ENCODE measurements around the gene STK32B.

DNA sequence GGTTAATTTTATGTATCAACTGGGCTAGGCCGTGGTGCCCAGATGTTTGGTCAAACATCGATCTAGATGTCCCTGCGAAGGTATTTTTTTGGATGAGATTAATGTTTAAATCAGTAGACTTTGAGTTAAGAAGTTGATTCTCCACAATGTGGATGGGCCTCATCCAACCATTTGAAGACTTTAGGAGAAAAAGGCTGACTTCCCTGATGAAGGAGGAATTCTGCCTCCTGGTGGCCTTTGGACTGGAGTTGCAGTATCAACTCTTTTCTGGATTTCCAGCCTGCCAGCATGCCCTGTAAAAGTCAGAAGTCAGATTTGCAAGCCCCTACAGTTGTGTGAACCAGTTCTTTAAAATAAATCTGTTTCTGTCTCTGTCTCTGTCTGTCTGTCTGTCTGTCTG is 91.4 kb downstream of the STK32B start:
- TF ChIP-seq, protein P1, sequence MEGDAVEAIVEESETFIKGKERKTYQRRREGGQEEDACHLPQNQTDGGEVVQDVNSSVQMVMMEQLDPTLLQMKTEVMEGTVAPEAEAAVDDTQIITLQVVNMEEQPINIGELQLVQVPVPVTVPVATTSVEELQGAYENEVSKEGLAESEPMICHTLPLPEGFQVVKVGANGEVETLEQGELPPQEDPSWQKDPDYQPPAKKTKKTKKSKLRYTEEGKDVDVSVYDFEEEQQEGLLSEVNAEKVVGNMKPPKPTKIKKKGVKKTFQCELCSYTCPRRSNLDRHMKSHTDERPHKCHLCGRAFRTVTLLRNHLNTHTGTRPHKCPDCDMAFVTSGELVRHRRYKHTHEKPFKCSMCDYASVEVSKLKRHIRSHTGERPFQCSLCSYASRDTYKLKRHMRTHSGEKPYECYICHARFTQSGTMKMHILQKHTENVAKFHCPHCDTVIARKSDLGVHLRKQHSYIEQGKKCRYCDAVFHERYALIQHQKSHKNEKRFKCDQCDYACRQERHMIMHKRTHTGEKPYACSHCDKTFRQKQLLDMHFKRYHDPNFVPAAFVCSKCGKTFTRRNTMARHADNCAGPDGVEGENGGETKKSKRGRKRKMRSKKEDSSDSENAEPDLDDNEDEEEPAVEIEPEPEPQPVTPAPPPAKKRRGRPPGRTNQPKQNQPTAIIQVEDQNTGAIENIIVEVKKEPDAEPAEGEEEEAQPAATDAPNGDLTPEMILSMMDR (conservative IDR thresholded peaks at IDR 0.05; ENCODE audit: low read length), result peak; percentile 66
- no peak for TF ChIP-seq EZH2phosphoT487 (IDR thresholded peaks at IDR 0.05; ENCODE audit: borderline replicate concordance, low read depth, low read length)
